CD1c-positive myeloid dendritic cell (primary cell): ENCODE data around the gene GLB1L2.

Experiments
- DNase-seq: peaks from one replicate; pipeline ENCODE4 v3.0.0-alpha.2; 2016; ENCODE audit errors: extremely low spot score

The GLB1L2 gene

GRCh38 chr11:134406264-134407185 lies 74.7 kb downstream of the GLB1L2 start:
- DNase-seq = no peak

GRCh38 chr11:134407321-134407828 lies 75.6 kb downstream of the GLB1L2 start:
- no peak for DNase-seq

GRCh38 chr11:134407923-134408322 lies 76.1 kb downstream of the GLB1L2 start:
- DNase-seq = no peak

- no peak for DNase-seq
Observed at GRCh38 chr11:134409552-134410429, 78.0 kb downstream of the GLB1L2 start.

GRCh38 chr11:134410766-134411165 lies 79.0 kb downstream of the GLB1L2 start:
- no peak for DNase-seq

- DNase-seq = no peak
Observed at GRCh38 chr11:134412203-134413042, 80.6 kb downstream of the GLB1L2 start, which contains the start of gene B3GAT1. Gene B3GAT1, minus strand, starts transcription at chr11:134412242. Its CDS starts 24,583 bp downstream, at chr11:134387659.

- DNase-seq = no peak
Observed at GRCh38 chr11:134413043-134413825, 81.4 kb downstream of the GLB1L2 start.

- no peak for DNase-seq
Observed at GRCh38 chr11:134413826-134414731, 82.3 kb downstream of the GLB1L2 start.

- DNase-seq = no peak
Observed at GRCh38 chr11:134414766-134415765, 83.3 kb downstream of the GLB1L2 start.

- no peak for DNase-seq
Observed at GRCh38 chr11:134416726-134417125, 84.9 kb downstream of the GLB1L2 start.

- no peak for DNase-seq
Observed at GRCh38 chr11:134417871-134418840, 86.4 kb downstream of the GLB1L2 start.

- no peak for DNase-seq
Observed at GRCh38 chr11:134423106-134423505, 91.3 kb downstream of the GLB1L2 start.

- DNase-seq = no peak
Observed at GRCh38 chr11:134425413-134425812, 93.6 kb downstream of the GLB1L2 start.
